Retinal pigment epithelial cell (primary cell): ENCODE measurements around the gene NUDT22.
A peak's percentile ranks its signal among the peaks of the same experiment; 100 is the strongest.

Source experiments
- DNase-seq: peaks from one replicate; pipeline ENCODE4 v3.0.0-alpha.2; 2010; ENCODE audit warnings: low read depth
- H3K4me3 ChIP-seq: 2 replicates; pipeline ENCODE4 v1.5.1; 2011; ENCODE audit warnings: mild to moderate bottlenecking, low read length, control low read depth, moderate library complexity
- CTCF ChIP-seq: conservative IDR thresholded peaks from 2 replicates; pipeline ENCODE4 v1.5.1; 2011; ENCODE audit warnings: low read depth, low read length, control low read depth, inconsistent platforms

NUDT22 gene

DNA sequence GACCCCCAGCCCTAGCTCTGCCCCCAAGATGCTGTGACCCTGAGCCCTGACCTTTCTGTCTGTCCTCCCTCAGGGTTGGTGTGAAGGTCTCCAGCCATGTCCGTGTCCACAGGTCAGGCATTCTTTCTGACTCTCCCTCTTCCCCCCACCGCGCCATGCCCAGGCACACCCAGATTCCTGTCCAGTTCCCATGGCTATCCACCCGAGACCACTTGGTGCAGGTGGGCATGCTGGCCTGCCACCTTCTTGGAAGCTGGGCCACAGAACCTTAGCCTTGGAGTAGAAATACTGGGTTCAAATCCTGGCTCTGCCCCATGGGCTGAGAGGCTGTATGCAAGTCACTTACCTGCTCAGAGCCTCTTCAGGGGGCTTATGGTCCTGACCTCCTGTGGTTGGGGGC, 23.0 kb downstream of the NUDT22 start:
- no peak for DNase-seq
- no peak for TF ChIP-seq CTCF
- H3K4me3 ChIP-seq: no peak overlapping the region

DNA sequence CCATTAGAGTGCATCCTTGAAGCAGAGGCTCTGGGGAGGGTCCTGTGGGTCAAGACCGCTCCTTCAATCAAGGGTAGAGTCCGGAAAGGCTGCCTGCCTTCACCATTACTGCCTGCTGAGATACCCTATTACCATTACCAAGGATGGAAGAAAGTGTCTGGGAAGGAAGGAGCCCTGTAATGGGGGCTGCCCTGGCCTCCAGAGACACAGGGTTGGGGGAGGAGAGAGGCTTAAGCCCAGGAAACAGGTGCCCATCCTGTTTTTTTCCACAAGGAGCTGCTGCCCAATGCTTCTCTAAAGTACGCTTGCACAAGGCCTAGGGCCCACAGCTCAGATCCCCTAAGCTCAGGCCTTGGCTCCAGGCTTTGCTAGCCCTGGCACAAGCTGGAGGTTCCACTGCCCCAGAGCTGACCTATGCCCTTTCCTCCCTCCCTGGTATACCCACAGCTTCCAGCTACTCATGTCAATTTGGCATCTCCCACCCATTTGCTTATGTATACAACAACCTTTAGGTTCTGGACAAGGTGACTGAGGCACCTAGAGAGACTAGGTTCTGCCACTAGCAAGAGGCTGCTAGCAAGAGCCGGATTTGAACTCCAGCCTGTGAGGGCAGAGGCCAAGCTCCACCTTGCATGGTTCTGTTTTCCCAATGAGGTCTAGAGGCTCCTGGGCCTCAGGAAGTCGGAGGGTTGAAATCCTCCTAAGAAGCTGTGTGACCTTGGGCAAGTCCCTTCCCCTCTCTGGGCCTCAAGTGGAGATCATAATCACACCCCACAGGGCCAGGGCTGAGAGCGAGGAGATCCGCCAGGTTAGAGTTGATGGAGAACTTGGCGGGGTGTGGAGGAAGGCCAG, 23.7 kb downstream of the NUDT22 start:
- no peak for DNase-seq
- no peak overlapping the region for H3K4me3 ChIP-seq
- no peak for TF ChIP-seq CTCF

DNA sequence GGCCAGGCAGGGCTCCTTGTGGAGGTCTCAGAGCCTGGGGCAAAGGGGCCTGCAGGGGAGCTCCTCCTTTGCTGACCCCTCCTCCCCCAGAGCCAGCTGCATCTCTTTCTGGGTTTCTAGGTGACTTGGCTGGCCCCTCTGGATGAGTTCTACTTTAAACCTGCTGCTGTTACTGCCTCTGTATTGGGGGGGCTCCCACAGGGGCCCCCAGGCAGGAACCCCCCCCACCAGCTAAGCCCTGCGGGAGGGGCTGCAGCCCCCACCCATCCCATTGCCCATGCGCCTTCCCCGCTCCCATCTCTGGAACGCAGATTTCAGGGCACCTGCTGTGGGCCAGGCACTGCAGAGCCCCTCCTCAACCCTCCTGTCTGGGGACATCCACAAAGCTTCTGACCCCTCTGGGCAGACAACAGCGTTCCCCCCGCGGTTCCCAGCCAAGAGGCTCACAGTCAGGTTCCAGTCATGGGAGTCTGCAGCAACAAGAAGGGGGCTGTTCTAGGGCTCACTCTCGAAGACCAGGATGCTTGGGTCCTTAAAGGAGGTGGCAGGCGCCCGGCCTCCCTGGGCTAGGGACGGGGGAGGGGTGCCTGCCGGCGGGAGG, 24.4 kb downstream of the NUDT22 start:
- H3K4me3 ChIP-seq: peak overlapping the region; percentile 57

DNA sequence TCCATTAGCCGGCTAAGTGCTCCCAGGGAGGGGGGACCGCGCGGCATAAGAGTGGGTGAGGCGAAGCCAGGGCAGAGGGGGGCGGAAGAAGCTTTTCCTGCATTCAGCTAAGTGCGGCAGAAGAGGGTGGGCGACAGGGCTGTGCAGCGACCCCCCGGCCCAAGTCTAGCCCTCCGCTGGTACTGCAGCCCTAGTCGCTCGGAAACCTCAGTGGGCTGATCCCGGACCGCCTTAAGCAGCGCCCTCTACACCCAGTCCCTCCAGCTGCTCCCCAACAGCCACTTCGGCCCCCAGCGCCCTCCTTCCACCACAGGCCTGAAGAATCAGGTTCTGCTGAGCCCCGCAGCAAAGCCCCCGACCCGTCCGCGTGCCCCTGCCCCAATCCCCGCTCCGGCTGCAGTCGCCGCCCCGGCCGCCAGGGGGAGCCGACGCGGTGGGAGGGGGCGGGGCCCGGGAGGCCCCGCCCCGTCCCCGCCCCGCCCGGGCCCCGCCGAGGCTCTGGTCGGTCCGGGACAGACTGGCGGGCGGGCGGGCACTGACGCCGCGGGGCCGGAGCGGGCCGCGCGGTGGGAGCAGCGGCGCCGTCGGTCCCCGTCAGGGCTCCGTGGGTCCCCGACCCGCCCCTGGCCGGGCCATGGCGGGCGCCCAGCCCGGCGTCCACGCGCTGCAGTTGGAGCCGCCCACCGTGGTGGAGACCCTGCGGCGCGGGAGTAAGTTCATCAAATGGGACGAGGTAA, 25.1 kb downstream of the NUDT22 start, which contains the start of gene PLCB3:
Gene PLCB3, plus strand, starts transcription at position 515 of the 737 bp plus-strand sequence. Its CDS starts 120 bp downstream, at position 635.
- no peak for DNase-seq
- TF ChIP-seq CTCF: peak; percentile 52
- peak within 1 kb of the TSS; percentile 74 for H3K4me3 ChIP-seq

More for the DNA sequence above, 24.4 kb downstream of the NUDT22 start:
- no peak for DNase-seq
- no peak for TF ChIP-seq CTCF

GRCh38 chr11:64251753-64252002, 25.6 kb downstream of the NUDT22 start:
- TF ChIP-seq CTCF: no peak
- H3K4me3 ChIP-seq: peak overlapping the region; percentile 74

GRCh38 chr11:64252003-64252872, 26.2 kb downstream of the NUDT22 start:
- H3K4me3 ChIP-seq: peak overlapping the region; percentile 74
- DNase-seq: no peak
- peak; percentile 64 for TF ChIP-seq CTCF

More at GRCh38 chr11:64251753-64252002, 25.6 kb downstream of the NUDT22 start:
- no peak for DNase-seq
